Measurements from ENCODE around the gene MAPKAP1. TPM values are rescaled to one million over a fixed set of nuclear protein-coding genes. Genes with fewer than 3 reads are reported as not detected.

MAPKAP1 gene
- total RNA-seq, 1 donor from 2014 or later, result 84.9 TPM

DNA sequence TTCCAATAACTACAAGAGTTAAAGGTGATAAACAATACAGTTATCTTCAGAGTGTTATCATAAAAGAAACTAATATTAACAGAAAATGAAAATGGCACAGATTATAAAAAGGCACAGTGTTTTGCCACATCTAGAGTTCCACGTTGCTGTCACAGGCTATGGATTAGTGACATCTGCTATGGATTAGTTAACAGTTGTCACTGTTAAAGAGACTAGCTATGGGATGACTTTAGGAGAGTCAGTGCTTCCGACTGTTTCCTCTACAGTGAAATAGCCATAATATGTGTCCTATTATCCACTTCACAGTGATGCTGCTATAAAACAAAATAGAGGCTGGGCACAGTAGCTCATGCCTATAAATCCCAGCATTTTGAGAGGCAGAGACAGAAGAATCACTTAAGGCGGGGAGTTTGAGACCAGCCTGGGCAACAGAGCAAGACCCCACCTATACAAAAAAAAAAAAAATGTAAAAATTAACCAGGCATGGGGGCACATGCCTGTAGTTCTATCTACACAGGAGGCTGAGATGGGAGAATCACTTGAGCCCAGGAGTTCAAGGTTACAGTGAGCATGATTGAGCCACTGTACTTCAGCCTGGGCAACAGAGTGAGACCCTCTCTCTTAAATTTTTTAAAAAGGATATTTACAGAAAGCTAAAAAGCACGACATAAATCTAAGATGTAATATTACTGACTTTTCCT, 19.7 kb downstream of the MAPKAP1 start:
- POLR2A ChIA-PET, result interaction anchor here (0.7 to 1.2 kb wide), 2 partner anchors 20 to 37 kb away, joined by 3 to 4 read pairs; partner anchors contain the start of gene MAPKAP1
- ATAC-seq (ENCODE audit: low read depth) (no peak), DNase-seq (no peak)
- Mint-ChIP-seq H3K4me3 (no peak overlapping the region), H3K9me3 (no peaks in the 10 kb centered on the region), H3K4me1 (peaks cover 25% of the 10 kb centered on the region), H3K27ac (no peak overlapping the region), H3K27me3 (no peaks in the 10 kb centered on the region), H3K36me3 (ENCODE audit: low read depth) (peaks cover 45% of the 10 kb centered on the region)
- TF ChIP-seq, protein P1, sequence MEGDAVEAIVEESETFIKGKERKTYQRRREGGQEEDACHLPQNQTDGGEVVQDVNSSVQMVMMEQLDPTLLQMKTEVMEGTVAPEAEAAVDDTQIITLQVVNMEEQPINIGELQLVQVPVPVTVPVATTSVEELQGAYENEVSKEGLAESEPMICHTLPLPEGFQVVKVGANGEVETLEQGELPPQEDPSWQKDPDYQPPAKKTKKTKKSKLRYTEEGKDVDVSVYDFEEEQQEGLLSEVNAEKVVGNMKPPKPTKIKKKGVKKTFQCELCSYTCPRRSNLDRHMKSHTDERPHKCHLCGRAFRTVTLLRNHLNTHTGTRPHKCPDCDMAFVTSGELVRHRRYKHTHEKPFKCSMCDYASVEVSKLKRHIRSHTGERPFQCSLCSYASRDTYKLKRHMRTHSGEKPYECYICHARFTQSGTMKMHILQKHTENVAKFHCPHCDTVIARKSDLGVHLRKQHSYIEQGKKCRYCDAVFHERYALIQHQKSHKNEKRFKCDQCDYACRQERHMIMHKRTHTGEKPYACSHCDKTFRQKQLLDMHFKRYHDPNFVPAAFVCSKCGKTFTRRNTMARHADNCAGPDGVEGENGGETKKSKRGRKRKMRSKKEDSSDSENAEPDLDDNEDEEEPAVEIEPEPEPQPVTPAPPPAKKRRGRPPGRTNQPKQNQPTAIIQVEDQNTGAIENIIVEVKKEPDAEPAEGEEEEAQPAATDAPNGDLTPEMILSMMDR (IDR thresholded peaks at IDR 0.05), result no peak
- CTCF ChIA-PET, result no interaction called here
- intact Hi-C loops (cut with micrococcal nuclease), result no loop called here

DNA sequence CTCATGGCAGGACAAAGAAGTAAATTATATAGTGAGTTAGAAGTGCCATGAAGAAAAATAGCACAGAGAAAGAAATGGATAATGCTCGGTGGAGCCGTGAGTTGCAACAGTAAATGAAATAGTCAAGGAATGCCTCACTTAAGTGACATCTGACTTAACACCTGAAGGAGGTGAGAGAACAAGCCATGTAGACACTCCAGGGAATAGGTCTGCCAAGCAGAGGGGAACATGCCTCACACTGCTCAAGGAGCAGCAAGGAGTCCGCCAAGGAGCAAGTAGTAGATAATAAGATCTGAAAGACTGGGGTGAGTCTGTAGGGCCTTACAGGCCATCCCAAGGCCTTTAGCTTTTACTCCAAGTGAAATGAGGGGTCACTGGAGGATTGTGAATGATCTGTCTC, 21.8 kb downstream of the MAPKAP1 start:
- TF ChIP-seq, protein P1 (IDR thresholded peaks at IDR 0.05), result no peak
- H3K36me3 Mint-ChIP-seq (ENCODE audit: low read depth), result peaks cover 37% of the 10 kb centered on the region
- no peaks in the 10 kb centered on the region for H3K9me3 Mint-ChIP-seq
- ChIA-PET POLR2A (no interaction called here), CTCF (no interaction called here)
- DNase-seq (no peak), ATAC-seq (ENCODE audit: low read depth) (no peak)
- H3K27me3 Mint-ChIP-seq, result no peaks in the 10 kb centered on the region
- H3K27ac Mint-ChIP-seq, result no peak overlapping the region
- intact Hi-C loops (cut with micrococcal nuclease), result no loop called here
- H3K4me1 Mint-ChIP-seq, result peaks cover 17% of the 10 kb centered on the region
- no peak overlapping the region for H3K4me3 Mint-ChIP-seq

DNA sequence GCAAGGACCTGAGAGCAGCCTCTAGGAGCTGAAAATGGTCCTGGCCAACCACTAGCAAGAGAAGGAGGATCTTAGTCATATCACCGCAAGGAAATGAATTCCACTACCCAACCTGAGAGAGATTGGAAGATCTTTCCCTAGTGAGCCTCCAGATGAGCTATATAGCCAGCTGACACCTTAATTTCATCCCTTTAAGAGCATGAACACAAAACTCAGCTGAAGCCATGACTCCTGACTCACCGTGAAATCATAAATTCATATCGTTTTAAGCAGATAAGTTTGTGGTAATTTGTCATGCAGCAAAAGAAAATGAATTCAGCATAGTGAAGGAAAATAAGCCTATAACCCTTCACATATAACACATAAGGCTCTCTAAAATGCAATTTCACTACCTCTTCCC, 23.5 kb downstream of the MAPKAP1 start:
- POLR2A ChIA-PET, result no interaction called here
- intact Hi-C loops (cut with micrococcal nuclease), result no loop called here
- DNase-seq, result no peak
- peaks cover 36% of the 10 kb centered on the region for H3K36me3 Mint-ChIP-seq (ENCODE audit: low read depth)
- H3K4me3 Mint-ChIP-seq, result no peak overlapping the region
- peaks cover 14% of the 10 kb centered on the region for H3K4me1 Mint-ChIP-seq
- TF ChIP-seq, protein P1 (IDR thresholded peaks at IDR 0.05), result no peak
- no peak overlapping the region for H3K27ac Mint-ChIP-seq
- no peaks in the 10 kb centered on the region for H3K9me3 Mint-ChIP-seq
- CTCF ChIA-PET, result no interaction called here
- ATAC-seq (ENCODE audit: low read depth), result no peak
- no peaks in the 10 kb centered on the region for H3K27me3 Mint-ChIP-seq

DNA sequence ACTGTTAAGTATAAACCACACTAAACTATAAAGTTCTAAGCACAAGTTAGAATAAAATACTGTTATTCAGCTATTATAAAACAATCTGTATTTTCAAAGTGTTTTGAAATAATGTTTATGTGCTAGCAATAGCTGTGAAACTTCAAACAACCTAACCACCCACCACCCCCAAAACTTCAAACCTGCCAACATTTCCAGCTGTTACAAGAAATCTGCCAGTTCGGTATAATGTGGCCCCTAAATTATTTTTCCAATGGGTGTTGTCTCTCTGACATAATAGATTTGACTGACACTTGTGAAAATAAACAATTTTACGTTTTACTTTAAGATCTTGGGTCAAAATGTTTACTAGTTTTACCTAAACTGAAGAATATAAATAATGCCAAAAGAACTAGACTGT, 24.7 kb downstream of the MAPKAP1 start:
- H3K9me3 Mint-ChIP-seq, result no peaks in the 10 kb centered on the region
- ATAC-seq (ENCODE audit: low read depth) (no peak), DNase-seq (no peak)
- TF ChIP-seq, protein P1 (IDR thresholded peaks at IDR 0.05), result no peak
- no peak overlapping the region for H3K27ac Mint-ChIP-seq
- H3K4me1 Mint-ChIP-seq, result peaks cover 14% of the 10 kb centered on the region
- intact Hi-C loops (cut with micrococcal nuclease), result no loop called here
- peaks cover 36% of the 10 kb centered on the region for H3K36me3 Mint-ChIP-seq (ENCODE audit: low read depth)
- CTCF ChIA-PET, result interaction anchor here (0.8 kb wide), 1 partner anchor 124 kb away, joined by 3 read pairs; no protein-coding TSS in a partner anchor
- H3K4me3 Mint-ChIP-seq, result no peak overlapping the region
- H3K27me3 Mint-ChIP-seq, result no peaks in the 10 kb centered on the region
- POLR2A ChIA-PET, result no interaction called here

DNA sequence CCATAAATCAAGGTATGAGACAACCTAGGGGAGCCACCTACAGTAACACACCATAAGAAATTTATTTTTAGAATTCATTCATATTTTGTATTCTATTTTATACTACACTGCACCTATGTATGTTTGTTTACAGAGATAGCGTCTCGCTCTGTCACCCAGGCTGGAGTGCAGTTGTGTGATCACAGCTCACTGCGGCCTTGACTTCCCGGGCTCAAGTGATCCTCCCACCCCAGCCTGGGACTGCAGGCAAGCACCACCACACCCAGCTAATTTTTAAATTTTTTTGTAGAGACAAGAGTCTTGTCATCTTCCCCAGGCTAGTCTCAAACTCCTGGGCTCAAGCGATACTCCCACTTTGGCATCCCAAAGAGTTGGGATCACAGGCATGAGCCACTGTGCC, 25.4 kb downstream of the MAPKAP1 start:
- no peak for ATAC-seq (ENCODE audit: low read depth)
- DNase-seq, result no peak
- CTCF ChIA-PET, result no interaction called here
- Mint-ChIP-seq H3K36me3 (ENCODE audit: low read depth) (peaks cover 40% of the 10 kb centered on the region), H3K27me3 (no peaks in the 10 kb centered on the region), H3K4me1 (peaks cover 14% of the 10 kb centered on the region), H3K4me3 (no peak overlapping the region), H3K27ac (no peak overlapping the region), H3K9me3 (no peaks in the 10 kb centered on the region)
- intact Hi-C loops (cut with micrococcal nuclease), result no loop called here
- POLR2A ChIA-PET, result interaction anchor here (0.5 kb wide), 1 partner anchor 109 kb away, joined by 4 read pairs; no protein-coding TSS in a partner anchor
- TF ChIP-seq, protein P1 (IDR thresholded peaks at IDR 0.05), result no peak
